ENCODE measurements around the gene ACSF3.
"Not testable (repeated sequence)": the region's sequence is repeated elsewhere in the genome, so short reads cannot be mapped to it uniquely, and the experiment has no call there.

Gene ACSF3

GRCh38 chr16:89187032-89187769 lies 93.5 kb downstream of the ACSF3 start:
- TF ChIP-seq, protein P1, sequence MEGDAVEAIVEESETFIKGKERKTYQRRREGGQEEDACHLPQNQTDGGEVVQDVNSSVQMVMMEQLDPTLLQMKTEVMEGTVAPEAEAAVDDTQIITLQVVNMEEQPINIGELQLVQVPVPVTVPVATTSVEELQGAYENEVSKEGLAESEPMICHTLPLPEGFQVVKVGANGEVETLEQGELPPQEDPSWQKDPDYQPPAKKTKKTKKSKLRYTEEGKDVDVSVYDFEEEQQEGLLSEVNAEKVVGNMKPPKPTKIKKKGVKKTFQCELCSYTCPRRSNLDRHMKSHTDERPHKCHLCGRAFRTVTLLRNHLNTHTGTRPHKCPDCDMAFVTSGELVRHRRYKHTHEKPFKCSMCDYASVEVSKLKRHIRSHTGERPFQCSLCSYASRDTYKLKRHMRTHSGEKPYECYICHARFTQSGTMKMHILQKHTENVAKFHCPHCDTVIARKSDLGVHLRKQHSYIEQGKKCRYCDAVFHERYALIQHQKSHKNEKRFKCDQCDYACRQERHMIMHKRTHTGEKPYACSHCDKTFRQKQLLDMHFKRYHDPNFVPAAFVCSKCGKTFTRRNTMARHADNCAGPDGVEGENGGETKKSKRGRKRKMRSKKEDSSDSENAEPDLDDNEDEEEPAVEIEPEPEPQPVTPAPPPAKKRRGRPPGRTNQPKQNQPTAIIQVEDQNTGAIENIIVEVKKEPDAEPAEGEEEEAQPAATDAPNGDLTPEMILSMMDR (IDR thresholded peaks at IDR 0.05; ENCODE audit: insufficient read depth, low read depth, low read length, missing control alignments): no peak
- no peak overlapping the region for H3K4me3 ChIP-seq (ENCODE audit: low read length)
- no peak for DNase-seq (ENCODE audit: low read depth)

GRCh38 chr16:89187770-89188392 lies 94.2 kb downstream of the ACSF3 start:
- no peak overlapping the region for H3K4me3 ChIP-seq (ENCODE audit: low read length)
- TF ChIP-seq, protein P1 (IDR thresholded peaks at IDR 0.05; ENCODE audit: insufficient read depth, low read depth, low read length, missing control alignments): no peak

DNA sequence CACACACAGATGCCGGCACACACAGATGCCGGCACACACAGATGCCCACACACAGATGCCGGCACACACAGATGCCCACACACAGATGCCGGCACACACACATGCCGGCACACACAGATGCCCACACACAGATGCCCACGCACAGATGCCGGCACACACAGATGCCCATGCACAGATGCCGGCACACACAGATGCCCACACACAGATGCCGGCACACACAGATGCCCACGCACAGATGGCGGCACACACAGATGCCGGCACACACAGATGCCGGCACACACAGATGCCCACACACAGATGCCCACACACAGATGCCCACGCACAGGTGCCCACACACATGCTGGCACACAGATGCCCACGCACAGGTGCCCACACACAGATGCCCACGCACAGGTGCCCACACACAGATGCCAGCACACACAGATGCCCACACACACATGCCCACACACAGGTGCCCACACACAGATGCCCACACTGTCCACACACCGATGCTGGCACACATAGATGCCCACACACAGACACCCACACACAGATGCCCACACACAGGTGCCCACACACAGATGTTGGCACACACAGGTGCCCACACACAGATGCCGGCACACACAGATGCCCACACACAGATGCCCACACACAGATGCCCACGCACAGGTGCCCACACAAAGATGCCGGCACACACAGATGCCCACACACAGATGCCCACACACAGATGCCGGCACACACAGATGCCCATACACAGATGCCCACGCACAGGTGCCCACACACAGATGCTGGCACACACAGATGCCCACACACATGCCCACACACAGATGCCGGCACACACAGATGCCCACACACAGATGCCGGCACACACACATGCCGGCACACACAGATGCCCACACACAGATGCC lies 95.1 kb downstream of the ACSF3 start:
- H3K4me3 ChIP-seq (ENCODE audit: low read length); DNase-seq (ENCODE audit: low read depth): not testable (repeated sequence)

More at GRCh38 chr16:89187770-89188392, 94.2 kb downstream of the ACSF3 start:
- DNase-seq (ENCODE audit: low read depth): no peak

DNA sequence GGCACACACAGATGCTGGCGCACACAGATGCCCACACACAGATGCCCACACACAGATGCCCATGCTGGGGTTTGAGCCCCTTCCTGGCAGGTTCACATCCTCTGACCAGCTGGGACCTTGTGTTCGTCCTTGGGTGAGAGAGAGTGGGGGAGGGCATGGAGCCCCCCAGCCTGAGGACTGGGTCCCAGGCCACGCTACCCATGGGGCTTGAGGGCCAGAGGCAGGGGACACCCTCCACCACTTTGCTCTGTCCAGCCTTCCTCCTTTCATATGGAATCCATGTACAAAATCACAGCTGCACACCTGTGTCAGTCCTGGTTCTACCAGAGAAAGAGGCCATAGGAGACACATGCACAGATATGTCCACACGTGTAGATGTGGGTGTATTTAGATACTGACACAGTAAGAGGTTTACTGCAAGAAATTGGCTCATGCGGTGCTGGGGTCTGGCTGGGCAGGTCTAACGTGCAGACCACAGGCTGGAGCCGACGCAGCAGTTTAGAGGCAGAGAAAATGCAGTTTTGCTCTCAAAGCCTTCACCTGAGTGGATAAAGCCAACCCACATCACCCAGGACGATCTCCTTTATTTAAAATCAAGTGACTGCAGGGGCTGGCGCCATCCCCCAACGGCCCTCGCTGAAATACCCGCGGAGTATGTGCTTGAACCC lies 95.8 kb downstream of the ACSF3 start:
- H3K4me3 ChIP-seq (ENCODE audit: low read length): no peak overlapping the region
- TF ChIP-seq, protein P1 (IDR thresholded peaks at IDR 0.05; ENCODE audit: insufficient read depth, low read depth, low read length, missing control alignments): no peak
- no peak for DNase-seq (ENCODE audit: low read depth)

DNA sequence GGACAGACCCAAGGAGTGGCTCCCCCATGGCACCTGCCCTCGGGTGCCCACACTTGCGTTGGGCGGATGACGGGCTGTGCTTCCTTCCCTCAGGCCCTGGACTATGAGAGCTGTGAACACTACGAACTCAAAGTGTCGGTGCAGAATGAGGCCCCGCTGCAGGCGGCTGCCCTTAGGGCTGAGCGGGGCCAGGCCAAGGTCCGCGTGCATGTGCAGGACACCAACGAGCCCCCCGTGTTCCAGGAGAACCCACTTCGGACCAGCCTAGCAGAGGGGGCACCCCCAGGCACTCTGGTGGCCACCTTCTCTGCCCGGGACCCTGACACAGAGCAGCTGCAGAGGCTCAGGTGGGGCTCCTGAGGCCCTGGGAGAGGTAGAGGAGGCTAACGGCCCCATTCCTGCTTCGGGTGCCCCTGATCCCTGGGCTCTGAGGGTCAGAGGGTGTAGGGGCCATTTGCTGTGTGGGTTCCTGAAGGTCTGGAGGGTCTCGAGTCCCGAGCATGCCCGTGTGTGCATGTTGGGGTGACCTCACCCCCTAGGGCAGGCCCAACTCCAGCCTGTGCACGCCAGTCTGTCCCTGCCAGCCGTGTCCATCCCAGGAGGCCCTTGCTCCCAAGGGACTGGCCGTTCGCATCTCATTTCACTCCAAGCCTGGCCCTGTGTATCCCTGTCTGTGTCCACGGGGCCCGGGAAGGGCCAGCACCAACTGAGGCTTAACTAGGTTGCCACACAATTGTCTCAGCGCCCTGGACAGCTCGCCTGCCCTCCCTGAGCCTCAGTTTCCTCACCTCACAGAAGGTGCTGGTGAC lies 96.7 kb downstream of the ACSF3 start:
- H3K4me3 ChIP-seq (ENCODE audit: low read length): no peak overlapping the region
- no peak for DNase-seq (ENCODE audit: low read depth)
- TF ChIP-seq, protein P1 (IDR thresholded peaks at IDR 0.05; ENCODE audit: insufficient read depth, low read depth, low read length, missing control alignments): no peak

GRCh38 chr16:89191033-89191900 lies 97.6 kb downstream of the ACSF3 start:
- H3K4me3 ChIP-seq (ENCODE audit: low read length): no peak overlapping the region
- DNase-seq (ENCODE audit: low read depth): no peak
- TF ChIP-seq, protein P1 (IDR thresholded peaks at IDR 0.05; ENCODE audit: insufficient read depth, low read depth, low read length, missing control alignments): no peak

Data from epithelial cell of esophagus (primary cell).